Measurements from ENCODE around the gene ACACB.
A peak's percentile ranks its signal among the peaks of the same experiment; 100 is the strongest.

Gene ACACB

GRCh38 chr12:109189291-109189690 lies 72.9 kb downstream of the ACACB start:
- TF ChIP-seq, protein P1, sequence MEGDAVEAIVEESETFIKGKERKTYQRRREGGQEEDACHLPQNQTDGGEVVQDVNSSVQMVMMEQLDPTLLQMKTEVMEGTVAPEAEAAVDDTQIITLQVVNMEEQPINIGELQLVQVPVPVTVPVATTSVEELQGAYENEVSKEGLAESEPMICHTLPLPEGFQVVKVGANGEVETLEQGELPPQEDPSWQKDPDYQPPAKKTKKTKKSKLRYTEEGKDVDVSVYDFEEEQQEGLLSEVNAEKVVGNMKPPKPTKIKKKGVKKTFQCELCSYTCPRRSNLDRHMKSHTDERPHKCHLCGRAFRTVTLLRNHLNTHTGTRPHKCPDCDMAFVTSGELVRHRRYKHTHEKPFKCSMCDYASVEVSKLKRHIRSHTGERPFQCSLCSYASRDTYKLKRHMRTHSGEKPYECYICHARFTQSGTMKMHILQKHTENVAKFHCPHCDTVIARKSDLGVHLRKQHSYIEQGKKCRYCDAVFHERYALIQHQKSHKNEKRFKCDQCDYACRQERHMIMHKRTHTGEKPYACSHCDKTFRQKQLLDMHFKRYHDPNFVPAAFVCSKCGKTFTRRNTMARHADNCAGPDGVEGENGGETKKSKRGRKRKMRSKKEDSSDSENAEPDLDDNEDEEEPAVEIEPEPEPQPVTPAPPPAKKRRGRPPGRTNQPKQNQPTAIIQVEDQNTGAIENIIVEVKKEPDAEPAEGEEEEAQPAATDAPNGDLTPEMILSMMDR (IDR thresholded peaks at IDR 0.05; ENCODE audit: low read length, missing control alignments): no peak
- no peak overlapping the region for H3K4me3 ChIP-seq (replicated peaks; ENCODE audit: low read depth, low read length)
- no peak for DNase-seq (ENCODE audit: low read depth)

DNA sequence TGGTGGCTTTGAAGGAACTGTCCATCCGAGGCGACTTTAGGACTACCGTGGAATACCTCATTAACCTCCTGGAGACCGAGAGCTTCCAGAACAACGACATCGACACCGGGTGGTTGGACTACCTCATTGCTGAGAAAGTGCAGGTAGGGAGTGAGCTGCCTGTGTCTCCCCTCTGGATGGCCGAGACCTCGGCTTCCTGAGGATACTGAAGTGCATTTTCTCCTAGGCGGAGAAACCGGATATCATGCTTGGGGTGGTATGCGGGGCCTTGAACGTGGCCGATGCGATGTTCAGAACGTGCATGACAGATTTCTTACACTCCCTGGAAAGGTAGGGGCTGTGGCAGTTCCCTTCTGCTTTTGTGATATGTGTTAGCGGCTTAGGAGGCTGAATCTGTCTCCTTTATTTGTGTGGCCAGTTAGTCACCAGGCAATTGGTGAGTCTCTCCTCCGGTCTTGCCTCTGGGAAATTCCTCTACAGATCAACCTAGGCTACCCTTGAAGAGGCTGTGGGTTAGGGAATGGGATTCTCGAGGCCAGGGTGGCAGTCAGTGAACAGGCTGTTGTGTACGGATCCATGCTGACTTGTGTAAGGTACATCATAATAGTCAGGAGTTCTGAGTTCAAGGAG lies 75.3 kb downstream of the ACACB start:
- no peak overlapping the region for H3K4me3 ChIP-seq (replicated peaks; ENCODE audit: low read depth, low read length)
- TF ChIP-seq, protein P1 (IDR thresholded peaks at IDR 0.05; ENCODE audit: low read length, missing control alignments): no peak
- no peak for DNase-seq (ENCODE audit: low read depth)

DNA sequence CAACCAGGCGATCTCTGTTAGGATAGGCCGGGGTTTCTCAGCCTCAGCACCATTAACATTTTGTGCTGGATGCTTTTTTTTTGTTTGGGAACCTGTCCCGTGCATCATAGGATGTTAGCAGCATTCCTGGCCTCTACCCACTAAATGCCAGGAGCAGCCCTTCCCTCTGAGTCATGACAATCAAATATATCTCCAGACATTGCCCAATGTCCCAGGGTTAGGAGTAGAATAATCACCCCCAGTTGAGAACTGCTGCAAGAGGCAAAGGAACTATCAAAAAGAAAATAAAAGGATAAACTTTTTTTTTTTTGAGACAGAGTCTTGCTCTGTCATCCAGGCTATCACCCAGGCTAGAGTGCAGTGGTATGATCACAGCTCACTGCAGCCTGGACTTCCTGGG lies 76.0 kb downstream of the ACACB start:
- TF ChIP-seq, protein P1 (IDR thresholded peaks at IDR 0.05; ENCODE audit: low read length, missing control alignments): no peak
- H3K4me3 ChIP-seq (replicated peaks; ENCODE audit: low read depth, low read length): no peak overlapping the region
- peak; percentile 41 for DNase-seq (ENCODE audit: low read depth)

- TF ChIP-seq, protein P1 (IDR thresholded peaks at IDR 0.05; ENCODE audit: low read length, missing control alignments): no peak
- no peak overlapping the region for H3K4me3 ChIP-seq (replicated peaks; ENCODE audit: low read depth, low read length)
- no peak for DNase-seq (ENCODE audit: low read depth)
These were observed 77.5 kb downstream of the ACACB start for GRCh38 chr12:109193896-109194295.

DNA sequence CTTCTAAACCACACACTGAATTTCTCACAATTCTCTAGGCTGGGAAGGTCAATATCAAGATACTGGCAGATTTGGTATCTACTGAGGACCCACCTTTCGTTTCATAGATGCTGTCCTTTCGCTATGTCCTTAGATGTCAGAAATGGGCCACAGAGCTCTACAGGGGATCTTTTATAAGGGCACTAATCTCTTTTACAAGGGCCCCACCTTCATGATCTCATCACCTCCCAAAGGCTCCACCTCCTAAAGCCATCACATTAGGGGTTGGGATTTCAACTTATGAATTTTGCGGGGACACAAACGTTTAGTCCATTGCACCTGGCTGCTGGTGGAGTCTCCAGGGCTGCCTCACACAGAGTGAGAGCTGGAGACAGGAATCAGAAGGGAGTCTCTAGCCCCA lies 79.9 kb downstream of the ACACB start:
- H3K4me3 ChIP-seq (replicated peaks; ENCODE audit: low read depth, low read length): no peak overlapping the region
- TF ChIP-seq, protein P1 (IDR thresholded peaks at IDR 0.05; ENCODE audit: low read length, missing control alignments): no peak
- no peak for DNase-seq (ENCODE audit: low read depth)

- TF ChIP-seq, protein P1 (IDR thresholded peaks at IDR 0.05; ENCODE audit: low read length, missing control alignments): no peak
- DNase-seq (ENCODE audit: low read depth): no peak
- H3K4me3 ChIP-seq (replicated peaks; ENCODE audit: low read depth, low read length): no peak overlapping the region
These were observed 80.9 kb downstream of the ACACB start for GRCh38 chr12:109197327-109197726.

DNA sequence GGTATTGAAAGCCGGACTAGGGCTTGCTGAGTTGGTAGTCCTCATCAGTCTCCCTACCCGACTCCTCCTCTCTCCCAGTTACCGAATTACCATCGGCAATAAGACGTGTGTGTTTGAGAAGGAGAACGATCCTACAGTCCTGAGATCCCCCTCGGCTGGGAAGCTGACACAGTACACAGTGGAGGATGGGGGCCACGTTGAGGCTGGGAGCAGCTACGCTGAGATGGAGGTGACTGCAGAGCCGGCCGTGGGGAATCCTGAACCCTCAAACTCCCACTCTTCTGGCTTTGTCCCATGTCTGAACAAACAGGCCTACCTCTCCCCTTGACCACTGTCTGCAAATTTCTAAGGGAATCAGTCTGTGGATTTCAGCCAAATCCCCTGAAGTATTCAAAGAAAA lies 82.9 kb downstream of the ACACB start:
- TF ChIP-seq, protein P1 (IDR thresholded peaks at IDR 0.05; ENCODE audit: low read length, missing control alignments): no peak

More for the DNA sequence above, 82.9 kb downstream of the ACACB start:
- DNase-seq (ENCODE audit: low read depth): no peak
- no peak overlapping the region for H3K4me3 ChIP-seq (replicated peaks; ENCODE audit: low read depth, low read length)

Measured in fibroblast of pulmonary artery (primary cell).